ENCODE results near the gene FUT3.
"Not testable (repeated sequence)": the region's sequence is repeated elsewhere in the genome, so short reads cannot be mapped to it uniquely, and the experiment has no call there.

FUT3 gene

GRCh38 chr19:5892772-5893275, 41.6 kb upstream of the FUT3 start:
- Histone ChIP-seq H3K27me3 (peaks cover 0 to 38% of the 10 kb centered on the region in 2 donors), H3K4me1 (peaks cover 0 to 39% (median 22%) of the 10 kb centered on the region in 4 donors), H3K36me3 (peaks cover 15 to 32% (median 26%) of the 10 kb centered on the region in 3 donors), H3K4me3 (no peak overlapping the region), H3K27ac (no peak overlapping the region), H3K9me3 (no peaks in the 10 kb centered on the region)
- no peak for TF ChIP-seq CTCF (IDR thresholded peaks at IDR 0.05)
- intact Hi-C loops (cut with DNase I; ENCODE audit: low total_unique reads), result no loop called here
- DNase-seq, result no peak

GRCh38 chr19:5891938-5892771, 40.9 kb upstream of the FUT3 start:
- intact Hi-C loops (cut with DNase I; ENCODE audit: low total_unique reads), result no loop called here
- Histone ChIP-seq H3K9me3 (no peaks in the 10 kb centered on the region), H3K36me3 (peaks cover 15 to 29% (median 24%) of the 10 kb centered on the region in 3 donors), H3K4me1 (peaks cover 0 to 32% (median 22%) of the 10 kb centered on the region in 4 donors), H3K4me3 (no peak overlapping the region), H3K27ac (no peak overlapping the region), H3K27me3 (peaks cover 0 to 38% of the 10 kb centered on the region in 2 donors)
- DNase-seq, result no peak
- TF ChIP-seq CTCF (IDR thresholded peaks at IDR 0.05), result peak; percentile 45

GRCh38 chr19:5891572-5891937, 40.3 kb upstream of the FUT3 start:
- Histone ChIP-seq H3K9me3 (no peaks in the 10 kb centered on the region), H3K36me3 (peaks cover 11 to 23% (median 18%) of the 10 kb centered on the region in 3 donors), H3K4me1 (peaks cover 0 to 32% (median 22%) of the 10 kb centered on the region in 4 donors), H3K4me3 (no peak overlapping the region), H3K27ac (no peak overlapping the region), H3K27me3 (peaks cover 0 to 44% of the 10 kb centered on the region in 2 donors)
- no peak for TF ChIP-seq CTCF (IDR thresholded peaks at IDR 0.05)
- intact Hi-C loops (cut with DNase I; ENCODE audit: low total_unique reads), result no loop called here
- DNase-seq, result no peak

- intact Hi-C loops (cut with DNase I; ENCODE audit: low total_unique reads), result no loop called here
- Histone ChIP-seq H3K27me3 (peaks cover 0 to 50% of the 10 kb centered on the region in 2 donors), H3K27ac (no peak overlapping the region)
Measured at GRCh38 chr19:5890099-5890498, 38.9 kb upstream of the FUT3 start.

GRCh38 chr19:5889288-5889971, 38.2 kb upstream of the FUT3 start:
- intact Hi-C loops (cut with DNase I; ENCODE audit: low total_unique reads), result no loop called here
- peaks cover 0 to 21% (median 14%) of the 10 kb centered on the region in 4 donors for H3K4me1 ChIP-seq
- TF ChIP-seq CTCF (IDR thresholded peaks at IDR 0.05), result no peak
- no peak overlapping the region for H3K27ac ChIP-seq
- peaks cover 0 to 2% (median 0%) of the 10 kb centered on the region in 3 donors for H3K36me3 ChIP-seq
- H3K27me3 ChIP-seq, result peaks cover 0 to 50% of the 10 kb centered on the region in 2 donors
- H3K4me3 ChIP-seq, result no peak overlapping the region
- no peaks in the 10 kb centered on the region for H3K9me3 ChIP-seq
- no peak for DNase-seq

More at GRCh38 chr19:5890099-5890498, 38.9 kb upstream of the FUT3 start:
- Histone ChIP-seq H3K4me3 (no peak overlapping the region), H3K36me3 (peaks cover 0 to 8% (median 3%) of the 10 kb centered on the region in 3 donors), H3K4me1 (peaks cover 0 to 28% (median 21%) of the 10 kb centered on the region in 4 donors), H3K9me3 (no peaks in the 10 kb centered on the region)
- DNase-seq, result no peak
- no peak for TF ChIP-seq CTCF (IDR thresholded peaks at IDR 0.05)

GRCh38 chr19:5884065-5884811, 33.0 kb upstream of the FUT3 start:
- peaks cover 0 to 42% of the 10 kb centered on the region in 2 donors for H3K27me3 ChIP-seq
- H3K27ac ChIP-seq; DNase-seq; H3K9me3 ChIP-seq; H3K36me3 ChIP-seq; H3K4me3 ChIP-seq; intact Hi-C loops (cut with DNase I; ENCODE audit: low total_unique reads): not testable (repeated sequence)
- H3K4me1 ChIP-seq, result peaks cover 0 to 12% (median 11%) of the 10 kb centered on the region in 4 donors

- DNase-seq; intact Hi-C loops (cut with DNase I; ENCODE audit: low total_unique reads): not testable (repeated sequence)
Measured at GRCh38 chr19:5883157-5883873, 32.1 kb upstream of the FUT3 start.

More at GRCh38 chr19:5883157-5883873, 32.1 kb upstream of the FUT3 start:
- Histone ChIP-seq H3K4me1 (peaks cover 0 to 12% (median 11%) of the 10 kb centered on the region in 4 donors), H3K27me3 (peaks cover 0 to 50% of the 10 kb centered on the region in 2 donors)
- not testable (repeated sequence) for H3K4me3 ChIP-seq, H3K36me3 ChIP-seq, H3K9me3 ChIP-seq, H3K27ac ChIP-seq
